Brain pericyte (primary cell): Measurements from ENCODE around the gene BANF2.
"Not testable (repeated sequence)": the region's sequence is repeated elsewhere in the genome, so short reads cannot be mapped to it uniquely, and the experiment has no call there.

Experiments
- DNase-seq: peaks from one replicate; pipeline ENCODE4 v3.0.0-alpha.2; 2012; ENCODE audit warnings: low read depth, low spot score

Gene BANF2

DNA sequence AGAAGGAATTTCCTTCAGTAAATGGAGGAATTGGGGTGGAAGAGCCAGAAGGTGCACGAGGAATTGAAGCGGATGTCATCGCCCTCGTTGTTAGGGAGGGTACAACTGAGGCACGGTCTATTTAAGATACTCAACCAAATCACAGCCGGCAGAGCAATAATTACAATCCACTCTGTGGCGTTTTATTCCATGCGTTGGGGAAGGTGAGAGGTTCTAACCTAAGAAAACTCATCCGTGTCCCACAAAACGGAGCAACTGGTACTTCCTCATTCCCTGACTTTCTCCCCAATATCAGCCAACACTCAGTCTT lies 16.9 kb upstream of the BANF2 start:
- no peak for DNase-seq

GRCh38 chr20:17683218-17684076 lies 16.3 kb upstream of the BANF2 start:
- DNase-seq = no peak

GRCh38 chr20:17684077-17684888 lies 15.5 kb upstream of the BANF2 start:
- DNase-seq = no peak

- DNase-seq = no peak
Observed at GRCh38 chr20:17685168-17685567, 14.6 kb upstream of the BANF2 start.

- DNase-seq = no peak
Observed at GRCh38 chr20:17687800-17688199, 12.0 kb upstream of the BANF2 start.

- DNase-seq = no peak
Observed at GRCh38 chr20:17688965-17689364, 10.8 kb upstream of the BANF2 start.

GRCh38 chr20:17690144-17690543 lies 9.6 kb upstream of the BANF2 start:
- no peak for DNase-seq

DNA sequence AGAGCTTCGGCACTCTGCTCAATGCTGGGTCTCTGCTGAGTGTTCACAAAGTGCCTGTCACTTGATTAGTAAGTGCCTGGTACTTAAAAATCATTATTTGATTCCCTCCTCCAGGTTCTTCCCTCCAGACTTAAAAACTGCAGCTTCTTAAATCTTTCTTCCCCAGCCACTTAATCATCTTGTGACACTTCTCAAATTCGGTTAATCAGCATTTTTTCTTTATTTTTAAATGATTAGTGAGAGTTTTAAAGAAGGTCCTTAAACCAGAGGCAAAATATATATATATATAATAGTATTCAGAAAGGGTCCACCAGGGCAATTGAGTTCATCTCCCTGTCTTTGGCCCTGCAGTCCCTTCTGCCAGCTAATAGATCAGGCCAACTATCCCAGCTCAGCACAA lies 8.0 kb upstream of the BANF2 start:
- no peak for DNase-seq

- no peak for DNase-seq
Observed at GRCh38 chr20:17693444-17694001, 6.2 kb upstream of the BANF2 start.

- no peak for DNase-seq
Observed at GRCh38 chr20:17694767-17695166, 5.0 kb upstream of the BANF2 start.

GRCh38 chr20:17696287-17696686 lies 3.5 kb upstream of the BANF2 start:
- no peak for DNase-seq

DNA sequence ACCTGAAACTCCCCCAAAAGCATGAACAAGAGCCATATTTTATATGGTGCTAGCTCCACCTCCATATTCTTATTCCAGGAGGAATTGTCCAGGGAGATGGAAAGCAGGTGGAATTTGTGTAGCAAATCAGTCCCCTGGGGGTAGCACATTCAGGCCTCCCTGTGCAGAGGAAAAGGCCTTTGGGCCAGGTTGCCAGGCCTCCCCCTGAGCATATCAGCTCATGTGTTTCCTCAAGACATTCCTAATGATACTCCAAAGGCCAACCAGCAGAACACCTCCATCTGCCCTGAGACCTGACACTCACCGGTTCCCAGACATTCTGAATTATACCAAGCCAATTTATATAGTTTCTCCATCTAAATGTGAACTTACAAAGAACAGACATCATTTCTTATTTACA lies 2.6 kb upstream of the BANF2 start:
- DNase-seq = no peak

- no peak for DNase-seq
Observed at GRCh38 chr20:17698384-17698783, 1.4 kb upstream of the BANF2 start.

DNA sequence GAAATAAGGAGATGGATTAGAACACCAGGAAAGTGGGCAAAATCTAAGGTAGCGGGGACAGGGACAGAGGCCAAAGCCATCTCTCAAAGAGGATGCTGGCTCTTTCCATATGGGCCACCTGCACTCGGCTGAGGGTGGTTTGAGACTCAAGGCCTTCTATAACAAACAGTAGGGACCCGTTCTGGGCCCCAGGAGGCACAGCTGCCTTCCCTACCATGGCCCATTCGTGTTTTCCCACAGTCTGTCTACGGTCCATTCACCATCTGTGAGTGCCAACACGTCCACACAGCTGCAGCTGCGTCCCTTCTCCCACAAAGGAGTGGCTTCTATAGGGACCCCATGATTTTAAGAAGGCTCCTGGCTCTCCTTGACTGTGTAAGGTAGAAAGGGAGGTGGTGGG lies 871 bp downstream of the BANF2 start:
- DNase-seq = no peak

DNA sequence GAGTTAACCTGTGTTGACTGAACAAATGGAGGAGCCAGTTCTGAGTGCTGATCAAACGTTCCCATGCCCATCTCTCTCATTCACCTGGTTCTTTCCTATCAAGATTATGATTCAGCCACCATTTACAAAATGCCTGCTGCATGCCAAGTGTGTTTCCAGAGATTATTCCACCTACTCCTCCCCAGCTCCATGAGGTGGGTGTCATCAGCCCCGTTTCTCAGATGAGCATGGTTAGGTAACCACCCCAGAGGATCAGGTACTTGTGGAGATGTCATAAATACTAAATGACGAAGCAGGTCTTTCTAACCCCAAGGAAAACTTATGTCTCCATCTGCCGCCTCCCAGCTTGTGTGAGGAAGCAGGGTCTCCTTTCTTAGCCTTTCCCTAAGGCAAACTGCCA lies 2.1 kb downstream of the BANF2 start:
- DNase-seq = no peak

DNA sequence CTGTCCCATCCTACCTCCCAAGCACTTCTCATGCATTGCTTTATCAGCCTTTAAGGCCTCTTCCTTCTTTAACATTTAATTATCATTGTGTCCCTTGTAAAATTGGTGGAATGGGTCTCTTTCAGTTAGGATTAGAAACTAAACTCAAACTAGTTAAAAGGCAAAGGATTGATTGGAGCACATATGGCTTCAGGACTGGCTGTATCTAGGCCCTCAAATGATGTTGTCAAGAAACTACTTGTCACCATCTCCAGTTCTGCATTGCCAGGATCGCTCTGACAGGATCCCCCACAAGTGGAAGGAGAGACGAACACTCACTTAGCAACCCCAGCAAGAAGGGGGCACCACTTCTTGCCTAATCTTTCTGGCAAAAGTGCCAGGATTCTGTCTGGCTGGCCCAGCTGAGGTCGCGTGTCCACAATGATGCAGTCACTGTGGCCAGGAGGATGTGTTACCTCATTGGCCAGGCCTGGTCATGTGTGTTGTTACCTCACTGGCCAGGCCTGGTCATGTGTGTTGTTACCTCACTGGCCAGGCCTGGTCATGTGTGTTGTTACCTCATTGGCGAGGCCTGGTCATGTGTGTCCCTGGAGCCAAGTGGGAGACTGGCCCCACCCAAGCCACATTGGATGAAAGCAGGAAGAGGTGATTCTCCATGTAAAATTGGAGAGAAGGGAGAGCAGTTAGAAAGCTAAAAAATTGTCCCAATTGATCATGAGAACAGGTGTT lies 5.0 kb downstream of the BANF2 start:
- DNase-seq = no peak

DNA sequence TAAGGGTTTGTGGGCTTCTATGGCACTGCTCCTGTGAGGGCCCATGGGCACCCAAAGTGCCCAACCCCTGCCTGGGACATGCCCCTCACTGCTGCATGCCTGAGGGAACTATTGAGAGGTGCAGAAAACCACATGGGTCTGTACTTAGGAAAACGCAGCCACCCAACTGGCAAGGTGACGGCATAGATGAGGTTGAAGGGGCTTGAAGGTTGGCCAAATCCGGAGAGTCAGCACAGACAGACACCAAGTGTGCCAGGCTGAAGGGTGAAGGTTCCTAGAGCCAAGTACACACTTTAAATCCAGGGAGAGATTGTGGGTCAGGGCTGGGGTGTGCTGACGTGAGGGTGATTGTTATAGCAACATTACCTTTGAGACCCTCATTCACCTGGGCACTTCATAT lies 6.2 kb downstream of the BANF2 start:
- DNase-seq = no peak

DNA sequence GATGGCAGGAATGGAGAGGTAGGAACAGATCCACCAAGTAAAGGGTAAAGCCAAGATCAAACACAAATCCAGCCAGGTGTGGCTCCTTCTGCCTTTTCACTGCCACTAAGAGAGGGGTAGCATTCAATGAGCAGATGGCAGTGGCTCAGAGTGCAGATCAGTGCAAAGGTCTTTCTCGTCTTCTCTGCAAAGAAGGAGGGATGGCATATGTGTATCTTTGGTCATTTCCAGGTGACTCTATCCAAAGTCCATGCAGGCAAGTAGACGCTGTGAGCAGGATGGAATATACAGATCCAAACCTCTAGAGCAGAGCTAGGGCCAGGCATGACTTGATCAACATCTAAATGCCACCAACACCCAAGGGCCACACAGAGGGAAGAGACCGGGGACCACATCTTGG lies 6.9 kb downstream of the BANF2 start:
- no peak for DNase-seq

DNA sequence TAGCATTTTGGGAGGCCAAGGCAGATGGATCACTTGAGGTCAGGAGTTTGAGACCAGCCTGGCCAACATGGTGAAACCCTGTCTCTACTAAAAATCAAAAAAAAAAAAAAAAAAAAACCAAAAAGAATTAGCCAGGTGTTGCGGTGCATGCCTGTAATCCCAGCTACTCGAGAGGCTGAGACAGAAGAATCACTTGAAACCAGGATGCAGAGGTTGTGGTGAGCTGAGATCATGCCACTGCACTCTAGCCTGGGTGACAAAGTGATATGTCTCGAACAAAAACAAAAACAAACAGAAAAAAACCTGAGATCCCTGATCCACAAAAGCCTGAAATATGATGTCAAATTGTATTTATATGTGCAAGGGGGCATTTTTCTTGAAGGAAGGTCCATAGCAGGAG lies 8.2 kb downstream of the BANF2 start:
- DNase-seq = not testable (repeated sequence)

DNA sequence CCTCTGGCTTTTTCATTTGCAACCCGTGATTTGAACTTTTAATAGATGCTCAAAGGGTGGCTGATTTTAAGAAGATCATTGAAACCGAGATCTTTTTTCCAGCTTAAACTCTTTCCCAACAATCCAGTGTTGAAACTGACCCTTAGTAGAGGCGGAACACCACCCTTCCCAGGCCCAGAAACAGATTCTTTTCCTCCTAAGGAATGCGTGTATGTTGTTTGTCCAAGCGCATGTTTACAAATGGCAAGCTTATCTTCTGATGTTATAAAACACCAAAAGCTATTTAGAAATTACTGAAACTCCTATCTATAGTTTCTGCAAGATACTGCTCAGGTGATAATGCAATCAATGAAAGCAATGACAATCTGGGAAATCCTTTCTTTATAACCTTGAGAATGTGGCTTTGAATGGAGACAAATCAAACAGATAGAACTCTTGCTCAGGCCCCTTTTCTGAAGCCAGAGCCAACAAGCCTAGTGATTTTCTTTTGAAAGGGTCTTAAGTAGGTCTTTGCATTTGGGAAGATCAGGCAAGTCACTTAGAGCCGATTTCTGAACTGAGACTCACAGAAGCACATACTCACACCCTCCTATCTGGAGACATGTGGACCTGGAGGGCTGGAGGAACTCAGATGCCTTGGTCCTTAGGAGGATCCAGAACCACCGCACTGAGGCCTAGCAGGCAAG lies 9.1 kb downstream of the BANF2 start:
- no peak for DNase-seq
